ENCODE results near the gene CROT.

CROT gene

DNA sequence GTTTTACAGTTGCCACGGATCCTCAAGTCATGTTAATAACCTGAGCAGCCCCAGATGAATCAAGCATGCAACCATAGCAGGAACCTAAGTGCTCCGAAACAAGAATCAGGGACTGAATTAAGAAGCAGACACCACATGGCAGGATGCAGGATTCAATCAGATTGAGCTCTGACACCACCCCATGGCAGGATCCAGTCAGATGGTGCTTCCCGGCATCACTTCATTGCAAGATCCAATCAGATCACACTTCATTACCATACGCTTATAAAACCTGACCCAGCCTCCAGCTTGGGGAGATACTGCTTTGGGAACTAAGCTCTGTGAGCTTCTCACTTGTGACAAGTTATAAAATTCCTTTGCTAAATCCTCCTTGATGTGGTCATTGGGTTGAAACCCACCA lies 74.7 kb downstream of the CROT start:
- Mint-ChIP-seq H3K36me3 (peaks cover 11% of the 10 kb centered on the region), H3K27ac (no peak overlapping the region), H3K4me1 (peaks cover 6% of the 10 kb centered on the region), H3K4me3 (no peak overlapping the region), H3K9me3 (no peaks in the 10 kb centered on the region), H3K27me3 (no peaks in the 10 kb centered on the region)
- no peak for ATAC-seq

DNA sequence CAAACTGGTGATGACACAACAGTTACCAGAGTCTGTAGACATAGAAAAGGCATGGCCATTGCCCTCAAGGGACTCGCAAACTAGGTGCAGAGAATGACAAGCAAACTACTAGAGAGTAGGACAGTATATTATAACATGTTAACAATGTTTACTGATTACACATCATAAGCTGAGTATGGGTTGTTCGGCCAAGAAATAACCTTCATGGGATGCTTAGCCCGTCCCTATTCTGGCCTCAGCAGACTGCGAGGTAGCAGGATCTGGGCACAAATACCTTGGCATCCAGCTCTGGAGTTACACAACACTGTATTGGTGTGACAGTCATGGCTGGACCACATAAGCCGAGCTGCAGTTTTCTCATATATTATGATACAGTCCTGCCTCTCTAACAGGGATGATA lies 78.6 kb downstream of the CROT start:
- H3K27ac Mint-ChIP-seq: no peak overlapping the region
- H3K4me1 Mint-ChIP-seq: peaks cover 25% of the 10 kb centered on the region
- H3K4me3 Mint-ChIP-seq: no peak overlapping the region
- peaks cover 30% of the 10 kb centered on the region for H3K36me3 Mint-ChIP-seq
- no peaks in the 10 kb centered on the region for H3K9me3 Mint-ChIP-seq
- no peak for ATAC-seq
- H3K27me3 Mint-ChIP-seq: no peaks in the 10 kb centered on the region

DNA sequence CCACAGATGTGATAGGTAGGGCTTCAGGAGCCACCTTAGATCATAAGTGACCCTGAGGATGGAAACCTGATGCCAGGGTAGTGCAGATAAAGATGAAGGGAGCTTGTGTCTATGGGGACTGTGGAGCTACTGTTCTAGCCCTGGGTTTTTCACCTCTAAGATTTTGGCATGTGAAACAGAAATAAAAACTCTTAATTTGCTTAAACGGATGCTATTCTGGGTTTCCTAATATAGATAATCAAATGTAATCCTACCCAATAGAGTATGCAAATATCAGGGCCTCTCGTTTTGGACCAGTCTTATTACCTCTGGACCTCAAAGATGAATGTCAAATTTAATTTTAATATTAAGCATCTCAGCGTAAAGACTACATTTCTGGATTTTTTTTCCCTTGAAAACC lies 80.7 kb downstream of the CROT start:
- no peaks in the 10 kb centered on the region for H3K27me3 Mint-ChIP-seq
- ATAC-seq: no peak
- H3K36me3 Mint-ChIP-seq: peaks cover 34% of the 10 kb centered on the region
- H3K9me3 Mint-ChIP-seq: no peaks in the 10 kb centered on the region
- no peak overlapping the region for H3K4me3 Mint-ChIP-seq
- no peak overlapping the region for H3K27ac Mint-ChIP-seq
- H3K4me1 Mint-ChIP-seq: peaks cover 25% of the 10 kb centered on the region

DNA sequence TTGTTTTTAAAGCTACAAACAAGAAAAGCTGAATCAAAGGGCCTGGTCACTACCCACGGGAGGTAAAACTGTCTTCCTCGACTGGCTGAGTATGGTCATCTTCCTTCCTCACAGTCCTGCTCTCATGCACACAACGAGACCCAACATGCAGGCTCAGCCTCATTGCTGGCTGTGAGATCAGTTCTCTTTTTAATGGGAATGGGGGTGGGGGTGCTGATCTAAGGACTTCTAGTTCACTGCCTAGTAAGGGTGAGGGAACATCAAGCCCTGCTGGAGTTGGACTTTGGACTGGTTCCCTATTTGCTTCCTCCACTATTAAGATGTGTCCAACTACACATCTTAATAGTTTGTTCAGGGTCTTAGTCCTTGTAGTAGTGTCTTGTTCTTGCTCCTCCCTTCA lies 81.8 kb downstream of the CROT start:
- Mint-ChIP-seq H3K36me3 (peaks cover 40% of the 10 kb centered on the region), H3K9me3 (no peaks in the 10 kb centered on the region), H3K27ac (no peak overlapping the region), H3K27me3 (no peaks in the 10 kb centered on the region), H3K4me3 (no peak overlapping the region), H3K4me1 (peaks cover 25% of the 10 kb centered on the region)
- ATAC-seq: no peak

DNA sequence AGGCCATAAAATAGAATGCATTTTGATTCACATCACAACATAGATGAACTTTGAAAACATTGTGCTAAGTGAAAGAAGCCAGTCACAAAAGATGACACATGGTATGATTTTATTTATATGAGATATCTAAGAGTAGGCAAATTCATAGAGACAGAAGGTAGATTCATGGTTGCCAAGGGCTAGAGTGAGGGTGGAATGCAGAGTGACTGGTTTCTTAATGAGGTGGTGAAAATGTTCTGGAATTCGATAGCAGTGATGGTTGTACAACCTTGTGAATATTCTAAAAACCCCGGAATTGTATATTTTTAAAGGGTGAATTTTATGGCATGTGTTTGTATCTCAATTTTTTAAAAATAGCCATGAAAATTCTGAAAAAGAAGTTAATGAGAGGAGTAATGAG lies 87.1 kb downstream of the CROT start:
- Mint-ChIP-seq H3K4me3 (no peak overlapping the region), H3K4me1 (peaks cover 9% of the 10 kb centered on the region), H3K27me3 (no peaks in the 10 kb centered on the region), H3K9me3 (no peaks in the 10 kb centered on the region), H3K36me3 (peaks cover 47% of the 10 kb centered on the region), H3K27ac (no peak overlapping the region)
- no peak for ATAC-seq

DNA sequence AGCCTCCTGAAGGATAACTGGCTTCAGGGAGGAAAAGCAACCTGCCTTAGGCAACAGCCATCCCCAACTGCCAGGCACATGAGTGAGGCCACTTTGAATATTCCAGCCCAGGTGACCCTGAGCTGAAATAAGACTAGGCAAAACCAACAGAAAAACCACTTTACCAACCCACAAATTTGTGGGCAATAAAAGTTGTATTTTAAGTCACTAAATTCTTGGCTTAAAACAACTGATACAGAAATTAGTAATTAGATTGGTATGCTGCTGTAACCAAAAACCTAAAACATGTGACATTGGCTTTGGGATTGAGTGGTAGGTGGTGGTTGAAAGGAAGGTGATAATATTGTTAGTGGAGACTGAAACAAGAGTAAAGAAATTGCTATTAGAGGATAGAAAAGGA lies 90.1 kb downstream of the CROT start:
- Mint-ChIP-seq H3K9me3 (no peaks in the 10 kb centered on the region), H3K36me3 (peaks cover 39% of the 10 kb centered on the region), H3K4me1 (no peaks in the 10 kb centered on the region), H3K4me3 (no peak overlapping the region), H3K27me3 (no peaks in the 10 kb centered on the region), H3K27ac (no peak overlapping the region)
- ATAC-seq: no peak

DNA sequence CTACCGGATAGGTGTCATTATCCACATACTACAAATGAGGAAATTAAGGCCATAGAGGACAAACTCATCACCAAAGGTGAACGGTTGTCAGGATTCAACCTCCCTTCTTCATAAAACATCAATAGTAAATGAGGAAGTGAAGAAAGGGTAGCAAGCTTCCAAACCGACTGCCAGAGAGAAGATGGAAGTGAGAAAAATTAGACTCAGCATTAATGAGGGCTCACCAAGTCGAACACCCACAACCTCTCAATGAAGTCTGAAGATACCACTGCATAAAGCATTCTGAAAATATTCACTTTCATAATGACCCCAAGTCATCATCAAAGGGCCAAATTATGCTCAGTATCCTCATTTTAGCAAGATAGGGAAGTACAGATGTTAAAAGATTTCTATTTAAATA lies 100.4 kb downstream of the CROT start:
- H3K27ac Mint-ChIP-seq: no peak overlapping the region
- ATAC-seq: peak; percentile 91
- H3K36me3 Mint-ChIP-seq: peaks cover 32% of the 10 kb centered on the region
- no peak overlapping the region for H3K4me3 Mint-ChIP-seq
- no peaks in the 10 kb centered on the region for H3K9me3 Mint-ChIP-seq
- no peaks in the 10 kb centered on the region for H3K27me3 Mint-ChIP-seq
- peaks cover 13% of the 10 kb centered on the region for H3K4me1 Mint-ChIP-seq

DNA sequence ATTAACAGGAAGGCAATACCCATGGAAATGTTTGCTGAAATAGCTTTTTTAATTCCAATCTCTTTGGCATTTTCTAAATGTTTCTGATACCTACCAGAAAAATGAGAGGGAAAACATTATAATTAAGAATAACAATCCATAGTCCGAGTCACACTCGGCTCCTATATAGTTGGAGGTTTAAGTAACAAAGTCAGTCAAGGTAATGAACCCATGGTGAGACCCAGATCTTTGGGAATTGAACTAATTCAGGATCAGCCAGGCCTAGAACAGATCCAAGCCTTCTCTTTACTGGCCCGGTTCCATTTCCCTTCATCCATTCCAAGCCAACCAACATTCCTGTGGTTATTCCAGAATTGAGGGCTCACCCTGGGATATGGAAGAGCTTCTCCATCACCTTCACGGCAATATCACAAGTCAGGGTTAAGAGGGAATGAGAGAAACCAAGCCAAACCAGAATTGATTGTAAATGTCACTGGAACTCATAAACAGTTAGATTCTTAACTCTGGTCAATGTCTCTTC lies 101.7 kb downstream of the CROT start:
- Mint-ChIP-seq H3K36me3 (peaks cover 37% of the 10 kb centered on the region), H3K4me1 (peaks cover 13% of the 10 kb centered on the region), H3K27ac (no peak overlapping the region), H3K9me3 (no peaks in the 10 kb centered on the region), H3K27me3 (no peaks in the 10 kb centered on the region), H3K4me3 (no peak overlapping the region)
- ATAC-seq: no peak

DNA sequence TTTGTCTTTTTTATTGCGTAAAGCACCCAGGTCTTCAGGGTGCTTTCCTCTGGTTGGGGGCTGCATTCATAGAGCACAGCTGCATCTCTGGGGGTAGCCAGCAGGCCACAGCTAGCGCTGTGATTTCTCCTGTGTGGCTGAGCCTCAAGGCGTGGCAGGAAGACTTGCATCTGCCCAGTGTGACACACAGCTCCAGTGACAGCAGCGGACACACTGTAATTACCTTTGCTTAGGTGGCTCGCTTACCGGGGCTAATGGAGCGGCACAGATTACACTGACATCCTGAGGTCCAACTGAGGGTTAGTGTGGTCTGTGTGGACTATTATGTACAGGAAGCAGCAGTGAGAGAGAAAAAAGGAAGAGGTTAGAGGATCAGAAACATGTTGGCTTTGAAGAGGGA lies 102.9 kb downstream of the CROT start:
- H3K9me3 Mint-ChIP-seq: no peaks in the 10 kb centered on the region
- H3K36me3 Mint-ChIP-seq: peaks cover 25% of the 10 kb centered on the region
- H3K27ac Mint-ChIP-seq: no peak overlapping the region
- no peak for ATAC-seq
- H3K4me3 Mint-ChIP-seq: no peak overlapping the region
- no peaks in the 10 kb centered on the region for H3K27me3 Mint-ChIP-seq
- H3K4me1 Mint-ChIP-seq: peaks cover 13% of the 10 kb centered on the region

All from stimulated activated memory B cell treated with anti-CD40 and anti-IgM and Interleukin-4, amounts not matched to agents 10 μg/mL and 1 μg/mL and 100 μg/mL, for 72 hours (primary cell).